ENCODE results near the gene REP15.
"Not testable (repeated sequence)": the region's sequence is repeated elsewhere in the genome, so short reads cannot be mapped to it uniquely, and the experiment has no call there.

REP15 gene

GRCh38 chr12:27711317-27711682, 15.1 kb downstream of the REP15 start:
- H3K27ac ChIP-seq: peak overlapping the region; percentile 96
- TF ChIP-seq CTCF (IDR thresholded peaks at IDR 0.05) (peak; percentile 1), ZFX (IDR thresholded peaks at IDR 0.05; ENCODE audit: borderline replicate concordance) (no peak)

- no peak overlapping the region for H3K27ac ChIP-seq
- TF ChIP-seq ZFX (IDR thresholded peaks at IDR 0.05; ENCODE audit: borderline replicate concordance): no peak
Measured at GRCh38 chr12:27711967-27712366, 15.7 kb downstream of the REP15 start.

DNA sequence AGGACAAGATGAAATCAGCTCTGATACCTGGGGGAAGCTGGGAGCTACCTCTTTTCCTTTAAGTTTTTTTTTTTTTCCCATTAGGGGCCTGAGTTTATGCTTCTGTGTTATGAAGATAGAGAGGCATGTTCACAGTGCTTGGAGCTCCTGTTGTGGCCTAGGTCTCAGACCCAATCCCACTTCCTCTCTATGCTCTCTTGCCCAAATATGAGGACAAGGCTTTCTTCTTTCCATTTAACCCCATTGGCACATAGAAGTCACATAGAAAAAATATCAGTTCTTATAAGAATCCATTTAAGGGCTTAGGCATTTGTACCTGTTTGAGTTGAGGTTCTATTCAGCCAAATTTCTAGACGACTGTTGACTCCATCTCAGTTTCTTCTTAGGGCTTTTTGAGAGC, 27.0 kb downstream of the REP15 start:
- H3K27ac ChIP-seq: no peak overlapping the region

DNA sequence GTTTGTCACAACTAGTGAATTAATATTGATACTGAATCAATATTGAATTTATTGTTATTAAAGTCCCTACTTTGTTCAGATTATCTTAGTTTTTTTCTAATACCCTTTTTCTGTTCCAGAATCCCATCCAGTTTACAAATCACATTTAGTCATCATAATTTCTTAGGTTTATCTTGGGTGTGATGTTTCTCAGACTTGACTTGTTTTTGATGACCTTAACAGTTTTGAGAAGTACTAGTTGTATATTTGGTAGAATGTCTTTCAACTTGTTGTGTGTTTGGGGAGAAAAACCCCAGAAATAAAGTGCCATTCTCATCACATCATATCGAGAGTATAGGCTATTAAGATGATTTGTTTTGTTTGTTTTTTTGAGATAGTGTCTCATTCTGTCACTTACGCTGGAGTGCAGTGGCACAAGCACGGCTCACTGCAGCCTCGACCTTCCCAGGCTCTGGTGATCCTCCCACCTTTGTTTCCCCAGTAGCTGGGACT, 33.9 kb downstream of the REP15 start:
- TF ChIP-seq ZFX (IDR thresholded peaks at IDR 0.05; ENCODE audit: borderline replicate concordance) (no peak), CTCF (IDR thresholded peaks at IDR 0.05) (no peak)

More for the DNA sequence above, 27.0 kb downstream of the REP15 start:
- TF ChIP-seq ZFX (IDR thresholded peaks at IDR 0.05; ENCODE audit: borderline replicate concordance) (no peak), CTCF (IDR thresholded peaks at IDR 0.05) (no peak)

GRCh38 chr12:27732281-27732680, 36.0 kb downstream of the REP15 start:
- TF ChIP-seq ZFX (IDR thresholded peaks at IDR 0.05; ENCODE audit: borderline replicate concordance): no peak
- peak; percentile 1; the same call in 1 of the 2 replicates for TF ChIP-seq CTCF (IDR thresholded peaks at IDR 0.05)
- H3K27ac ChIP-seq: no peak overlapping the region

More for the DNA sequence above, 33.9 kb downstream of the REP15 start:
- no peak overlapping the region for H3K27ac ChIP-seq

GRCh38 chr12:27733052-27733656, 36.9 kb downstream of the REP15 start:
- H3K27ac ChIP-seq: no peak overlapping the region
- TF ChIP-seq CTCF (IDR thresholded peaks at IDR 0.05) (peak; percentile 93), ZFX (IDR thresholded peaks at IDR 0.05; ENCODE audit: borderline replicate concordance) (no peak)

GRCh38 chr12:27733791-27734190, 37.5 kb downstream of the REP15 start:
- no peak overlapping the region for H3K27ac ChIP-seq
- no peak for TF ChIP-seq ZFX (IDR thresholded peaks at IDR 0.05; ENCODE audit: borderline replicate concordance)
- TF ChIP-seq CTCF (IDR thresholded peaks at IDR 0.05): no peak

GRCh38 chr12:27734321-27734720, 38.1 kb downstream of the REP15 start:
- H3K27ac ChIP-seq: not testable (repeated sequence)
